ENCODE measurements around the gene DRC3.
A peak's percentile ranks its signal among the peaks of the same experiment; 100 is the strongest.

The DRC3 gene

GRCh38 chr17:17985555-17985954 is 12.9 kb downstream of the DRC3 start:
- Histone ChIP-seq H3K4me1 (ENCODE audit: insufficient read depth, low read length, poor library complexity, severe bottlenecking) (no peaks in the 10 kb centered on the region), H3K4me3 (ENCODE audit: low read length, poor library complexity, severe bottlenecking) (no peak overlapping the region), H3K9ac (ENCODE audit: low read depth, low read length, poor library complexity, severe bottlenecking) (no peak overlapping the region), H3K9me2 (replicated peaks; ENCODE audit: low read depth, low read length) (no peaks in the 10 kb centered on the region), H3K9me3 (ENCODE audit: insufficient read depth, low read depth, low read length) (no peaks in the 10 kb centered on the region), H3K79me2 (ENCODE audit: insufficient read depth, low read length) (no peaks in the 10 kb centered on the region), H3F3A (ENCODE audit: low read depth) (no peaks in the 10 kb centered on the region), H3K27me3 (ENCODE audit: insufficient read depth, low read length, poor library complexity, severe bottlenecking) (no peaks in the 10 kb centered on the region), H4K20me1 (ENCODE audit: insufficient read depth, low read length, poor library complexity, severe bottlenecking) (no peaks in the 10 kb centered on the region), H2AFZ (ENCODE audit: low read length) (no peak overlapping the region), H3K36me3 (ENCODE audit: insufficient read depth, low read length) (no peaks in the 10 kb centered on the region), H3K4me2 (ENCODE audit: low read depth, low read length, poor library complexity, severe bottlenecking) (no peak overlapping the region)
- peak; percentile 59 for TF ChIP-seq CTCF (conservative IDR thresholded peaks at IDR 0.05; ENCODE audit: low read length)
- no peak for TF ChIP-seq EZH2phosphoT487 (IDR thresholded peaks at IDR 0.05; ENCODE audit: borderline replicate concordance)

GRCh38 chr17:17987187-17987896 is 14.7 kb downstream of the DRC3 start:
- Histone ChIP-seq H3K4me1 (ENCODE audit: insufficient read depth, low read length, poor library complexity, severe bottlenecking) (no peaks in the 10 kb centered on the region), H3K4me2 (ENCODE audit: low read depth, low read length, poor library complexity, severe bottlenecking) (no peak overlapping the region), H3K79me2 (ENCODE audit: insufficient read depth, low read length) (no peaks in the 10 kb centered on the region), H3K27me3 (ENCODE audit: insufficient read depth, low read length, poor library complexity, severe bottlenecking) (no peaks in the 10 kb centered on the region), H4K20me1 (ENCODE audit: insufficient read depth, low read length, poor library complexity, severe bottlenecking) (no peaks in the 10 kb centered on the region), H3K9me3 (ENCODE audit: insufficient read depth, low read depth, low read length) (no peaks in the 10 kb centered on the region), H3K36me3 (ENCODE audit: insufficient read depth, low read length) (no peaks in the 10 kb centered on the region), H2AFZ (ENCODE audit: low read length) (no peak overlapping the region), H3F3A (ENCODE audit: low read depth) (no peaks in the 10 kb centered on the region), H3K9me2 (replicated peaks; ENCODE audit: low read depth, low read length) (no peaks in the 10 kb centered on the region), H3K9ac (ENCODE audit: low read depth, low read length, poor library complexity, severe bottlenecking) (no peak overlapping the region), H3K4me3 (ENCODE audit: low read length, poor library complexity, severe bottlenecking) (no peak overlapping the region)
- TF ChIP-seq EZH2phosphoT487 (IDR thresholded peaks at IDR 0.05; ENCODE audit: borderline replicate concordance) (no peak), CTCF (conservative IDR thresholded peaks at IDR 0.05; ENCODE audit: low read length) (no peak)

DNA sequence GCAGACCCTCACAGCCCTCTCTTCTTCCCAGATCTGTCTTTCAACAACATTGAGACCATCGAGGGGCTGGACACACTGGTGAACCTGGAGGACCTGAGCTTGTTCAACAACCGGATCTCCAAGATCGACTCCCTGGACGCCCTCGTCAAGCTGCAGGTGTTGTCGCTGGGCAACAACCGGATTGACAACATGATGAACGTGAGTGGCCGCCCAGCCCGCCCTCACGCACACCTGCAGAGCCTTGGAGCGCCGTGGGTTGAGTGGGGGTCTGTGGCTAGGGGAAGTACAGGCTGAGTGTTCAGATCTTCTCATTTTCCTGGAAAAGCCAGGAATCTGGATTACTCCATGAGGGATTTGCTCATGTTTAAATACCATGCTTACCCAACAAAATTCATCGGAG is 15.2 kb downstream of the DRC3 start:
- H3K36me3 ChIP-seq (ENCODE audit: insufficient read depth, low read length): no peaks in the 10 kb centered on the region
- H3K9me3 ChIP-seq (ENCODE audit: insufficient read depth, low read depth, low read length): no peaks in the 10 kb centered on the region
- no peaks in the 10 kb centered on the region for H4K20me1 ChIP-seq (ENCODE audit: insufficient read depth, low read length, poor library complexity, severe bottlenecking)
- no peaks in the 10 kb centered on the region for H3K27me3 ChIP-seq (ENCODE audit: insufficient read depth, low read length, poor library complexity, severe bottlenecking)
- H3K4me2 ChIP-seq (ENCODE audit: low read depth, low read length, poor library complexity, severe bottlenecking): no peak overlapping the region
- no peak overlapping the region for H3K9ac ChIP-seq (ENCODE audit: low read depth, low read length, poor library complexity, severe bottlenecking)
- no peaks in the 10 kb centered on the region for H3K4me1 ChIP-seq (ENCODE audit: insufficient read depth, low read length, poor library complexity, severe bottlenecking)
- no peak overlapping the region for H3K4me3 ChIP-seq (ENCODE audit: low read length, poor library complexity, severe bottlenecking)
- no peaks in the 10 kb centered on the region for H3F3A ChIP-seq (ENCODE audit: low read depth)
- H3K79me2 ChIP-seq (ENCODE audit: insufficient read depth, low read length): no peaks in the 10 kb centered on the region
- TF ChIP-seq CTCF (conservative IDR thresholded peaks at IDR 0.05; ENCODE audit: low read length) (no peak), EZH2phosphoT487 (IDR thresholded peaks at IDR 0.05; ENCODE audit: borderline replicate concordance) (no peak)
- H3K9me2 ChIP-seq (replicated peaks; ENCODE audit: low read depth, low read length): no peaks in the 10 kb centered on the region
- H2AFZ ChIP-seq (ENCODE audit: low read length): no peak overlapping the region

Measured in Loucy (cell line).